ENCODE results near the gene UBE2S.
A peak's percentile ranks its signal among the peaks of the same experiment; 100 is the strongest.

UBE2S gene

DNA sequence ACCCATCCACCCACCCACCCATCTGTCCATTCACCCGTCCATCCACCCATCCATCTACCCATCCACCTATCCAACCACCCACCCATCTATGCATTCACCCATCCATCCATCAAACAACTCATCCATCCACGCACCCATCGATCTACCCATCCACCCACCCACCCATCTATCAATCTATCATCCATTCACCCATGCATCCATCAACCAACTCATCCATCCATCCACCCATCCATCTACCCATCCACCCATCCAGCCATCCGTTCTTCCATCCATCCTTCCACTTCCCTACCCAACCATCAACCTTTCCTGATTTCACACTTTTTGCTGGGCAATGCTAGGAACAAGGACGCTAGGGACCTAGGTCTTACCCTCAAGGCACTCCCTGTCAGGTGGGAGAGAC is 25.6 kb downstream of the UBE2S start:
- H3K4me1 ChIP-seq (ENCODE audit: control insufficient read depth, insufficient read depth, low read length, poor library complexity, severe bottlenecking): peaks cover 13% of the 10 kb centered on the region
- no peaks in the 10 kb centered on the region for H3K9me3 ChIP-seq (ENCODE audit: control insufficient read depth, low read length)
- H3K36me3 ChIP-seq (ENCODE audit: control insufficient read depth, insufficient read depth, low read length): peaks cover 7% of the 10 kb centered on the region
- no peak overlapping the region for H3K4me3 ChIP-seq (ENCODE audit: extremely low read depth, insufficient read depth, low read length, poor library complexity, severe bottlenecking)
- WGBS, 2 experiments (ENCODE audit: insufficient coverage in 2 of 2): 91 to 97% methylated on average over 4 to 5 of the region's 5 CpGs
- H3K27ac ChIP-seq (ENCODE audit: low read depth, low read length, severe bottlenecking): no peak overlapping the region

DNA sequence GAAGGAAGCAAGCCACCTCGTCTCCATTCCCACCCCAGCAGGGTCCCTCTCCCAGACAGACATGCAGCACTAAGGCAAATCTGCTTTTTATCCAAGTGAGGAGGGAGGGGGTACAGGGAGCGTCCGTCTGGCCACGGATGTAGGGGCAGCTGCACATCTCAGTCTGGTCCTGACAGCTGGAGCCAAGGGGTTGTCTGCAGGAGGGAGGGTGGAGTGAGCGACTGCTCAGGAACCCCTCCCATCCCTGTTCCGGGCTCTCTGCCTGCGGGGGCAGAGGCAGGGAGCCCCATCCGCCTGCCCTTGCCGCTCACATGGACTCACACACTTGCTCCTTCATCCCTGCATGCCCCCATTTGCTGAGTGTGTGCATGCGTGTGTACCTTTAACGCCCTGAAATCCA is 28.4 kb downstream of the UBE2S start:
- Histone ChIP-seq H3K4me1 (ENCODE audit: control insufficient read depth, insufficient read depth, low read length, poor library complexity, severe bottlenecking) (peaks cover 28% of the 10 kb centered on the region), H3K9me3 (ENCODE audit: control insufficient read depth, low read length) (no peaks in the 10 kb centered on the region), H3K27ac (ENCODE audit: low read depth, low read length, severe bottlenecking) (no peak overlapping the region), H3K36me3 (ENCODE audit: control insufficient read depth, insufficient read depth, low read length) (no peaks in the 10 kb centered on the region), H3K4me3 (ENCODE audit: extremely low read depth, insufficient read depth, low read length, poor library complexity, severe bottlenecking) (no peak overlapping the region)
- WGBS, 2 experiments (ENCODE audit: insufficient coverage in 2 of 2): 66 to 81% methylated on average over 3 to 10 of the region's 11 CpGs

- H3K36me3 ChIP-seq (ENCODE audit: control insufficient read depth, insufficient read depth, low read length): no peaks in the 10 kb centered on the region
- 21 to 26% methylated on average over 41 to 43 of the region's 43 CpGs for WGBS, 2 experiments (ENCODE audit: insufficient coverage in 2 of 2)
- no peak overlapping the region for H3K27ac ChIP-seq (ENCODE audit: low read depth, low read length, severe bottlenecking)
- H3K4me1 ChIP-seq (ENCODE audit: control insufficient read depth, insufficient read depth, low read length, poor library complexity, severe bottlenecking): peaks cover 43% of the 10 kb centered on the region
- H3K4me3 ChIP-seq (ENCODE audit: extremely low read depth, insufficient read depth, low read length, poor library complexity, severe bottlenecking): no peak overlapping the region
- H3K9me3 ChIP-seq (ENCODE audit: control insufficient read depth, low read length): no peaks in the 10 kb centered on the region
Measured at GRCh38 chr19:55377356-55378131, 30.0 kb downstream of the UBE2S start.

DNA sequence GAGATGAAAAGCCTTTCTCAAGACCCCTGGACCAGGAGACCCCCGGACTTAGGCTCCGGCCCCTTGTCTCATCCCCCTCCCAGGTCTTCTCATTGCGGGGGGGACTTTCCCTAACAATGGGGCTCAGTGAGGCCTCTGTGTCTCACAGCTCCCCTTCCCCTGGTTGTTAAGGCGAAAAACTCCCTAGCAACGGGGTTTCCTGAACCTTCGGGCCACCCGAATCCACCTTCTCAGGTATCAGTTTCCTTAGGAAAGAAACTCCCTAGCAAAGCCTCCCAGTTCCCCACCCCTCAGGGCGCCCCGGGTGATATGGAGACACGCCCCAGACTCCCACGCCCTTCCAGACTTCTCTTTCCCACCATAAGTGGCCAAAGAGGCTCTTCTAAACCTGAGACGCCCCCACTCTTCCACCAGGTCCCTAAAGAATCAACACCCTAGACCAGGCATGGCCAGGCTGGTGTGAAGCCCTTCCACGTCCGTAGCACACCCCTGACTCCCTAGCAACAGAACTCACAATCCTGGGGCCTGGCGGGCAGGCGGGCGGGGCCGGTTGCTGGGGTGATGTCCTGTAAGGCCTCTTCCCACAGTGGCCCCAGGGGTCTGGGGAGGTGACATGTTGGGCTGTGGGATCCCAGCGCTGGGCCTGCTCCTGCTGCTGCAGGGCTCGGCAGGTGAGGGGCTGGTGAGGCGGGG is 31.2 kb downstream of the UBE2S start, which contains the start of gene TMEM190:
TSS of gene TMEM190 (plus strand) at position 586 of the 693 bp plus-strand sequence. CDS start at position 614, 28 bp downstream.
- WGBS, 2 experiments (ENCODE audit: insufficient coverage in 2 of 2): 55 to 58% methylated on average over 9 to 15 of the region's 21 CpGs
- H3K4me3 ChIP-seq (ENCODE audit: extremely low read depth, insufficient read depth, low read length, poor library complexity, severe bottlenecking): no peak within 1 kb of the TSS
- no peaks in the 10 kb centered on the region for H3K9me3 ChIP-seq (ENCODE audit: control insufficient read depth, low read length)
- peaks cover 52% of the 10 kb centered on the region for H3K4me1 ChIP-seq (ENCODE audit: control insufficient read depth, insufficient read depth, low read length, poor library complexity, severe bottlenecking)
- no peak within 1 kb of the TSS for H3K27ac ChIP-seq (ENCODE audit: low read depth, low read length, severe bottlenecking)
- no peaks in the 10 kb centered on the region for H3K36me3 ChIP-seq (ENCODE audit: control insufficient read depth, insufficient read depth, low read length)

DNA sequence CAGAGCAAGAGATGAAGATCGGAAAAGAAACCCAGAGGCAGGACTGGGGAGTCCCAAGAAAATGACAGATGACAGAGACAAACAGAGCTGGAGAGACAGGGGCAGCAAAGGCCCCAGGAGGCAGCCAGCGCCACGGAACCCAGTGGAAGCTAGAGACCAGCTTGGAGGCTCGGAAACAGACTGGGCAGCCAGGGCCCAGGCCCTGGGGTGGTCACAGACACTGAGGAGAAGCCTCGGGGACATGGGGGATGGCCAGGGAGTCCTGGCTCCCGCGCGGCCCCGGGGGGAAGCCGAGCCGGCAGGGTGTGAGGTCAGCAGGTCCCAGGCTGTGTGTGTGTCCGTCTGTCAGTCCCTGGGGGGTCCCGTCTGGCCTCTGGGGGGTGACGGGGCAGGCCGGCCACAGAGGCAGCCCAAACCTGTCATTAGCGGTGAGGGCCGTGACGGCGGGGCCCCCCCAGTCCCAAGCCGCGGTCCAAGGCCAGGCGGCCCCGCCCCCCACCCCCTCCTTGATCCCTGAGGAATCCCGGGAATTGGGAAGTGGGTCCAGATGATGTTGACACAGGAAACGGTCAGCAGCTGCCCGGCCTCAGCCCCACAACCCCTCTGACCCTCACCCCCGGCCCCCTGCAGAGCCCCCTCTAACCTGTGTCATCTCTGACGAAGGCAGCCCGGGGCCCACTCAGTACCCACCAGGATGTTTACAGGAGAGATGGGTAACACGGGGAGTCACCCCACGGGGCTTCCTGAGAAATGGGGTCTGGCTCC is 33.4 kb downstream of the UBE2S start:
- Histone ChIP-seq H3K4me3 (ENCODE audit: extremely low read depth, insufficient read depth, low read length, poor library complexity, severe bottlenecking) (no peak overlapping the region), H3K27ac (ENCODE audit: low read depth, low read length, severe bottlenecking) (peak overlapping the region; percentile 88), H3K4me1 (ENCODE audit: control insufficient read depth, insufficient read depth, low read length, poor library complexity, severe bottlenecking) (peaks cover 55% of the 10 kb centered on the region), H3K36me3 (ENCODE audit: control insufficient read depth, insufficient read depth, low read length) (no peaks in the 10 kb centered on the region), H3K9me3 (ENCODE audit: control insufficient read depth, low read length) (no peaks in the 10 kb centered on the region)
- 6% methylated on average over 17 to 18 of the region's 31 CpGs for WGBS, 2 experiments (ENCODE audit: insufficient coverage in 2 of 2)

GRCh38 chr19:55373306-55373992 is 34.1 kb downstream of the UBE2S start:
- Histone ChIP-seq H3K36me3 (ENCODE audit: control insufficient read depth, insufficient read depth, low read length) (no peaks in the 10 kb centered on the region), H3K4me3 (ENCODE audit: extremely low read depth, insufficient read depth, low read length, poor library complexity, severe bottlenecking) (peak overlapping the region; percentile 5), H3K27ac (ENCODE audit: low read depth, low read length, severe bottlenecking) (peak overlapping the region; percentile 88), H3K4me1 (ENCODE audit: control insufficient read depth, insufficient read depth, low read length, poor library complexity, severe bottlenecking) (peaks cover 56% of the 10 kb centered on the region), H3K9me3 (ENCODE audit: control insufficient read depth, low read length) (no peaks in the 10 kb centered on the region)
- 36 to 39% methylated on average over 6 to 8 of the region's 9 CpGs for WGBS, 2 experiments (ENCODE audit: insufficient coverage in 2 of 2)

GRCh38 chr19:55372316-55373081 is 35.1 kb downstream of the UBE2S start:
- Histone ChIP-seq H3K9me3 (ENCODE audit: control insufficient read depth, low read length) (no peaks in the 10 kb centered on the region), H3K4me3 (ENCODE audit: extremely low read depth, insufficient read depth, low read length, poor library complexity, severe bottlenecking) (no peak overlapping the region), H3K36me3 (ENCODE audit: control insufficient read depth, insufficient read depth, low read length) (peaks cover 8% of the 10 kb centered on the region), H3K4me1 (ENCODE audit: control insufficient read depth, insufficient read depth, low read length, poor library complexity, severe bottlenecking) (peaks cover 56% of the 10 kb centered on the region), H3K27ac (ENCODE audit: low read depth, low read length, severe bottlenecking) (peak overlapping the region; percentile 49)
- 43 to 46% methylated on average over 17 to 19 of the region's 24 CpGs for WGBS, 2 experiments (ENCODE audit: insufficient coverage in 2 of 2)

DNA sequence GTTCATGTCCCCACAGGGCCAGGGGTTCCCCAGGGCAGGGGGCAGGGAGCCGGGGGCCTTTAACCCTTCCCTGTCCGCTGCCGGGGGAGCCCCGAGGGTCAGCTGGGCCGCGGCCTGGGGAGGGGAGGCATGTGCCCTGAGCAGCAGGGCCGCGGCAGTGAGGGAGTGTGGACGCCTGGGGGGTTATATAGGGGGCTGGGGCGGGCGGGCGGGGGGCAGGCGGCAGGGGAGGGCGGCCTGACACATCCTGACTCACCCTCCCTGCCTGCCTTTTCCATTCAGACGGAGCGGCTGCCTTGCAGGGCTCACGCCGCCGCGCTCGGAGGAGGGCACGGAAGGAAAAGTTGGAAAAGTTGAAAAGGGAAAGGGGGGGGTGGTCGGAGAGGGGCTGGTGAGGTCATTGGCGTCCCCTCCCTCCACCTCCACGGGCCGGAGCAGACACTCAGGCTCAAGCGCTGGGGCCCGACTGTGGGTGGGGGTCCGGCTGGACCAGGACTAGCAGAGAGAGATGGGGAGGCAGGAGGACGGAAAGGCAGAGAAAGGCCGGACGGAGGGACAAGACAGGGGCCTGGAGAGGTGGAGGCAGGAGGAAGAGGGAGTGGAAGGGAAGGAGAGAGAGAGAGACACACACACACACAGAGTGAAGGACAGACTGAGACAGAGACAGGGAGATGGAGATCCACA is 37.1 kb downstream of the UBE2S start, which contains the start of gene IL11:
TSS of gene IL11 (minus strand) at position 159 of the 684 bp plus-strand sequence. CDS start at position 6, 153 bp downstream.
- Histone ChIP-seq H3K4me3 (ENCODE audit: extremely low read depth, insufficient read depth, low read length, poor library complexity, severe bottlenecking) (peak within 1 kb of the TSS; percentile 69), H3K27ac (ENCODE audit: low read depth, low read length, severe bottlenecking) (peak within 1 kb of the TSS; percentile 81), H3K36me3 (ENCODE audit: control insufficient read depth, insufficient read depth, low read length) (peaks cover 27% of the 10 kb centered on the region), H3K4me1 (ENCODE audit: control insufficient read depth, insufficient read depth, low read length, poor library complexity, severe bottlenecking) (peaks cover 43% of the 10 kb centered on the region), H3K9me3 (ENCODE audit: control insufficient read depth, low read length) (no peaks in the 10 kb centered on the region)
- WGBS, 2 experiments (ENCODE audit: insufficient coverage in 2 of 2): 4 to 13% methylated on average over 3 to 5 of the region's 32 CpGs

DNA sequence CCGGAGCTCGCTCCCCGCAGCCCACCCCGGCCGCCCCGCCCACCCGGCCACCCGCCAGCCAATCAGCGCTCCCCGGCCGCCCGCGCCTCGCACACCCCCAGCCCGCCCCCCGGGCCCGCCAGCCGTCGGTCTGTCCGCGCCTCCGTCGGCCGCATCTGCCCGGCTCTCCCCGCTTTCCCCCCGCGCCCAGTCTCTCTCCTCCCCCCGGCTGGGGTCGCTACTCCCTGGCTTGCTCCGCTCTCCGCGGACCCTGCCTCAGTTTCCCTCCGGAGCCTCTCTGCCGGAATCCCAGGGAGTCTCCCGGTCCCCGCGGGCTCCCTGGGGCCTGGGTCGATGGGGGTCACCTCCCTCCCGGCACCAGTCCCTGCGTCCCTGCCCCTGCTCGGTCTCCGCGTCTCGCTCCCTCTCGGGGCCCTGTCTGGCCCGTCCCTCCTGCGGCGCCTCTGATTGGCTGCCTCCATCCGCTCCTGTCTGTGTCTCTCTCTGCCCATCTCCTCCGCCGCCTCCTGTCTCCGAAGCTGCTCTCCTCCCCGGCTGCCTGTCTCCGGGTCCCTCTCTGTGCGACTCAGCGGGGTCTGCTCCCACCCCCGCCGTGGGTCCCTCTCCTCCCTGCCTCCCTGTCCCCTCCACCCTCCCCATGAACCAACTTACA is 37.8 kb downstream of the UBE2S start:
- peak overlapping the region; percentile 78 for H3K27ac ChIP-seq (ENCODE audit: low read depth, low read length, severe bottlenecking)
- 0 to 1% methylated on average over 42 to 46 of the region's 59 CpGs for WGBS, 2 experiments (ENCODE audit: insufficient coverage in 2 of 2)
- peak overlapping the region; percentile 69 for H3K4me3 ChIP-seq (ENCODE audit: extremely low read depth, insufficient read depth, low read length, poor library complexity, severe bottlenecking)
- H3K9me3 ChIP-seq (ENCODE audit: control insufficient read depth, low read length): no peaks in the 10 kb centered on the region
- peaks cover 37% of the 10 kb centered on the region for H3K4me1 ChIP-seq (ENCODE audit: control insufficient read depth, insufficient read depth, low read length, poor library complexity, severe bottlenecking)
- peaks cover 34% of the 10 kb centered on the region for H3K36me3 ChIP-seq (ENCODE audit: control insufficient read depth, insufficient read depth, low read length)
